Upper lobe of right lung (tissue), 1 donor: ENCODE data around the gene BCAS3. TPM values are rescaled to one million over a fixed set of nuclear protein-coding genes. Genes with fewer than 3 reads are reported as not detected.

ENCODE experiments used
- ATAC-seq: fragments of 200-7000 bp; cut with Tn5 transposase; one replicate; pipeline ENCODE4 v1.9.1; 2020; ENCODE audit warnings: mild to moderate bottlenecking, moderate library complexity
- DNase-seq: peaks from one replicate; pipeline ENCODE4 v3.0.0-alpha.2; 2020
- H3K27ac ChIP-seq: fragments of 200-600 bp; one replicate; pipeline ENCODE4 v1.8.0; 2022
- H3K27me3 ChIP-seq: fragments of 200-600 bp; one replicate; pipeline ENCODE4 v1.8.0; 2022; ENCODE audit warnings: mild to moderate bottlenecking
- H3K36me3 ChIP-seq: fragments of 200-600 bp; one replicate; pipeline ENCODE4 v1.8.0; 2022
- H3K4me1 ChIP-seq: fragments of 200-600 bp; one replicate; pipeline ENCODE4 v1.8.0; 2022
- H3K4me3 ChIP-seq: fragments of 200-600 bp; one replicate; pipeline ENCODE4 v1.8.0; 2022; ENCODE audit warnings: mild to moderate bottlenecking
- H3K9me3 ChIP-seq: fragments of 200-600 bp; one replicate; pipeline ENCODE4 v1.8.0; 2022
- intact Hi-C: fragments of 100-400 bp; cut with DNase I; formaldehyde crosslinking; loops from one replicate; pipeline ENCODE4 v1.11.0; 2022
- total RNA-seq: library from RNA; stranded (reverse); fragmentation: NEBNext Ultra II Directional; extraction: Animal tissue kit (Norgen Biotek cat#: 25700); gene quantifications from one replicate; pipeline ENCODE4 v1.2.1, GENCODE V29; 2021
- TF ChIP-seq, protein P1 (sequence below): fragments of 200-600 bp; IDR thresholded peaks from one replicate; pipeline ENCODE4 v1.8.0; 2022; ENCODE audit warnings: antibody characterized with exemption
- donor health status: DM: no; HTN: yes; CAD: no; lungs with severe emphysema.

BCAS3 gene
- total RNA-seq, 1 donor from 2014 or later: 23.5 TPM

DNA sequence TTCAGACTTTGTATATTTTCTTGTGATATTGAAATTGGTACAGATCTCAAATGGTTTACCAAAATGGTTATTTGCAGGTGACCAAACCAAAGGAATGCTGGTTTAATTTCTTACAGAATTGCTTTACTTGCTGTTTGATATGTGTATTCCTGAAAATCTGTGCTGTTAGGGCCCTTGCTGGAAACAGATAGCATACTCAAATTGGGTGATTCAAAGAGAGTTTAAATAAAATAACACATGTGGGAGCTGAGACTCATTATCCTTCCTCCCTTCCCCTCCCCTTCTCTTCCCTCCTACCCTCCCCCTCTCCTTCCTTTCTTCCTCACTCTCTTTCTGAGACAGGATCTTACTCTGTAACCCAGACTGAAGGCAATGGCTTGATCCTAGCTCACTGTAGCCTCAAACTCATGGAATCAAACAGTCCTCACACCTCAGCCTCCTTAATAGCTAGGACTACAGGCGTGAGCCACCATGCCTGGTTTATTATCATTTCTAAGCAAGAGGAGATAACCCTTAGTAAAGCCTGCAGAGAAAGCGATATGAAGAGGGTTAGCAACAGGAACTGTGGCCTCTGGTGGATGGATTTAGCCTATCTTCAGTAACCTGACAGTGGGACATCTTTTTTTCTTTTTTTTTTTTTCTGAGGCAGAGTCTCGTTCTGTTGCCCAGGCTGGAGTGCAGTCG lies 141.9 kb downstream of the BCAS3 start:
- intact Hi-C loops: no loop called here
- Histone ChIP-seq H3K36me3 (no peaks in the 10 kb centered on the region), H3K9me3 (no peaks in the 10 kb centered on the region), H3K4me1 (no peaks in the 10 kb centered on the region), H3K4me3 (no peak overlapping the region), H3K27me3 (no peaks in the 10 kb centered on the region), H3K27ac (no peak overlapping the region)
- DNase-seq (no peak), ATAC-seq (no peak)
- TF ChIP-seq, protein P1, sequence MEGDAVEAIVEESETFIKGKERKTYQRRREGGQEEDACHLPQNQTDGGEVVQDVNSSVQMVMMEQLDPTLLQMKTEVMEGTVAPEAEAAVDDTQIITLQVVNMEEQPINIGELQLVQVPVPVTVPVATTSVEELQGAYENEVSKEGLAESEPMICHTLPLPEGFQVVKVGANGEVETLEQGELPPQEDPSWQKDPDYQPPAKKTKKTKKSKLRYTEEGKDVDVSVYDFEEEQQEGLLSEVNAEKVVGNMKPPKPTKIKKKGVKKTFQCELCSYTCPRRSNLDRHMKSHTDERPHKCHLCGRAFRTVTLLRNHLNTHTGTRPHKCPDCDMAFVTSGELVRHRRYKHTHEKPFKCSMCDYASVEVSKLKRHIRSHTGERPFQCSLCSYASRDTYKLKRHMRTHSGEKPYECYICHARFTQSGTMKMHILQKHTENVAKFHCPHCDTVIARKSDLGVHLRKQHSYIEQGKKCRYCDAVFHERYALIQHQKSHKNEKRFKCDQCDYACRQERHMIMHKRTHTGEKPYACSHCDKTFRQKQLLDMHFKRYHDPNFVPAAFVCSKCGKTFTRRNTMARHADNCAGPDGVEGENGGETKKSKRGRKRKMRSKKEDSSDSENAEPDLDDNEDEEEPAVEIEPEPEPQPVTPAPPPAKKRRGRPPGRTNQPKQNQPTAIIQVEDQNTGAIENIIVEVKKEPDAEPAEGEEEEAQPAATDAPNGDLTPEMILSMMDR: no peak

DNA sequence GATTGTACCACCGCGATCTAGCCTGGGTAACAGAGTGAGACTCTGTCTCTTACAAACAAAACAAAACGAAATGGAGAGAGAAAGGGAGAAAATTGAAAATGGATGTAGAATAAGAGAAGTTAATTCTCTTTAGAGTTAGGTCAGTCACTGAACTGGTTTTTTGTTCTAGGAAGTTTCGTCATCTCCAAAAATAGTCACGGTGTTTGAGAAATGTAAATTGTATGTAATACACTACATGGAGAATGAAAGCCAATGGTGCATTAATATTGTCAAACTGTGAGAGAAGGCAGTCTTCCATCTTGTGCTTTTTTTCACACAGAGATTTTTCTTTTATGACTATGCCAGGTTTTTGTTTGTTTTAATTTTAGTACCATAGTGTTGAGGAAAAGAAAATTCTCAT lies 145.9 kb downstream of the BCAS3 start:
- Histone ChIP-seq H3K27ac (no peak overlapping the region), H3K4me3 (no peak overlapping the region), H3K36me3 (no peaks in the 10 kb centered on the region), H3K4me1 (no peaks in the 10 kb centered on the region), H3K27me3 (no peaks in the 10 kb centered on the region), H3K9me3 (no peaks in the 10 kb centered on the region)
- intact Hi-C loops: no loop called here
- DNase-seq (no peak), ATAC-seq (no peak)
- TF ChIP-seq, protein P1: no peak

DNA sequence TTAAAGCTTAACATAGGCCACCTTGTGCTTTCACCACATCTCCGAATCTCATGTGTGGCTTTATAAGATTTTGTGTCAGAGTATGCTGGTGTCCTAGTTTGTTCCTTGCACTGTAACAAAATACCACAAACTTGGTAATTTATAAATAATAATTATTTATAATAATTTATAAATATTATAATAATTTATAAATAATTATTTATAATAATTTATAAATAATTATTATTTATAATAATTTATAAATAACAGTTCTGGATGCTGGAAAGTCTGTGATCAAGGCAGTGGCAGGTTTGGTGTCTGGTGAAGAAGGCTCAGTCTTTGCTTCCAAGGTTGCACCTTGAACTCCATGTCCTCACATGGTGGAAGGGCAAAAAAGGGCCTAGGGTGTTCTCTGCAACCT lies 147.7 kb downstream of the BCAS3 start:
- H3K4me3 ChIP-seq: no peak overlapping the region
- ATAC-seq (no peak), DNase-seq (no peak)
- H3K9me3 ChIP-seq: no peaks in the 10 kb centered on the region
- intact Hi-C loops: no loop called here
- H3K27me3 ChIP-seq: no peaks in the 10 kb centered on the region
- TF ChIP-seq, protein P1: no peak
- no peak overlapping the region for H3K27ac ChIP-seq
- no peaks in the 10 kb centered on the region for H3K4me1 ChIP-seq
- no peaks in the 10 kb centered on the region for H3K36me3 ChIP-seq

DNA sequence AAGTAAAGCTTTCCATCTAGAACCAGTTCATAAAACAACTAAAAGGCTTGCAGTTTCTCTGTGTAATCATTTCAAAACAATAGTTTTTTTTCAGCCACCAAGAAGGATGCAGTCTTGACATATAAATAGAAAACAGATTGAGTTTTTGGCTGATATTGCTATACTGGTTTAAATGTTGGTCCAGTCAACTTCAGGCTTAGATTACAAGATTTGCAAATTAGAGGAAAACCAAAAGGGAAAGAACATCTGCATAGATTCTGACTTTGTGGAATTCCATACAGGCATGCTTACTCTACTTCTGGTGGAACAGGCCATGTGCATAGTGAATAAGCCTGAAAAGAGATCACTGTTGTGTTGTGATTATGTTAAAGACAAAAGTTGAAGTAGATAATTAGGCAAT lies 150.3 kb downstream of the BCAS3 start:
- ATAC-seq: no peak
- Histone ChIP-seq H3K36me3 (no peaks in the 10 kb centered on the region), H3K27ac (no peak overlapping the region), H3K4me3 (no peak overlapping the region), H3K4me1 (peaks cover 2% of the 10 kb centered on the region), H3K27me3 (no peaks in the 10 kb centered on the region), H3K9me3 (no peaks in the 10 kb centered on the region)
- TF ChIP-seq, protein P1: no peak
- intact Hi-C loops: no loop called here
- DNase-seq: no peak

DNA sequence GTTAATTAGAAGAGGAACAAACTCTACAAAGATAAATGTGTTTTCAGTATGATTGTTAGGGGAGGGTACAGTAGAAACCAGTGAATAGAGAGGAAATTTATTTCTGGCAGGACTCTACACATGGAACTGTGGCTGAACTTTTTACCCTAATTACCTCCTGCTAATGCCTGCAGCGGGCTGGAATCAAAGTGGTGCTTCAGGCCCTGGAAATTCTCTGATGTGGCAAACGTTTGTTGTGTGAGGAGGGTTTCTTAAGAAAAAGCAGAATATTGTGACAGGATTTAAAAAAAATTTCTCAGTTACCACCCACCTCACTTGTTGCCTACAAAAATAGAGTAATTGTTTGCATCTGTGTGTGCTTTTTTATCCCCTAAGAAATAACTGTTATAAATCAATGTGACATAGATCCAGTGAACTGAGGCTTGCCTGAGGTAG lies 154.5 kb downstream of the BCAS3 start:
- no peak overlapping the region for H3K27ac ChIP-seq
- H3K9me3 ChIP-seq: no peaks in the 10 kb centered on the region
- DNase-seq (no peak), ATAC-seq (no peak)
- peaks cover 2% of the 10 kb centered on the region for H3K4me1 ChIP-seq
- H3K27me3 ChIP-seq: no peaks in the 10 kb centered on the region
- intact Hi-C loops: no loop called here
- H3K36me3 ChIP-seq: no peaks in the 10 kb centered on the region
- TF ChIP-seq, protein P1: no peak
- H3K4me3 ChIP-seq: no peak overlapping the region

DNA sequence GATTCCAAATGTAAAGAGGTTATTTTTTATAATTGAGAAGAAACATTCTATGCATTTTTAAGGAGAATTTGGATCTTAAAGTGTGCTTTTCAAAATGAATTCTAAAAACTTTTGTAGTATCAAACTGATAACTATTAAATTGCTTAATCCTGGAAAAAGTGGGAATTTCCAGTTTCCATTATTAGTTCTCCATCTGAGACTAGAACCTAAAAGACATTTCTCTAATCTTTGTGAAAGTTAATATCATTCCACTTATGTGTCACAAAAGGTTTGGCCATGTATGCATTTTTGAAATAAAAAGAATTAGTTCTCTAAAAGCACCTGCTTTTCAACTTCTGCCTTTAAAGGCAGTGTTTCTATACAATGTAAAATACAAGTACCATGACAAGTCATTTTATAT lies 155.0 kb downstream of the BCAS3 start:
- no peaks in the 10 kb centered on the region for H3K36me3 ChIP-seq
- TF ChIP-seq, protein P1: no peak
- H3K4me1 ChIP-seq: peaks cover 2% of the 10 kb centered on the region
- DNase-seq (no peak), ATAC-seq (no peak)
- no peak overlapping the region for H3K4me3 ChIP-seq
- intact Hi-C loops: no loop called here
- no peak overlapping the region for H3K27ac ChIP-seq
- no peaks in the 10 kb centered on the region for H3K9me3 ChIP-seq
- H3K27me3 ChIP-seq: no peaks in the 10 kb centered on the region
